Heart left ventricle (tissue), 13 donors: ENCODE measurements around the gene BCKDHA.

ENCODE experiments used
- POLR2A ChIP-seq, 2 donors: fragments of 450-650 bp; IDR thresholded peaks; one replicate each; pipeline ENCODE4 v1.6.1; 2017; ENCODE audit warnings: antibody characterized with exemption in 2 of 2, mild to moderate bottlenecking in 2 of 2, moderate library complexity in 2 of 2
- TF ChIP-seq, protein P1 (sequence below), 12 donors: fragments of 200-600 bp; sonication (generic) in 4 of 12; IDR thresholded peaks; one replicate each; pipeline versions ENCODE4 v1.5.0 to v1.8.0; 2018 to 2022; ENCODE audit warnings: antibody characterized with exemption in 12 of 12, mild to moderate bottlenecking in 5 of 12
- donor health status: ischemic (EF 13 %, LVEDD 7.1; RV severe dilation, severe dysfunction).
- donor health status: DM: no; HTN: yes; CAD: no.
- donor health status: DM: no; HTN: no; CAD: no.
- donor health status: ischemic (EF 25% LVEDD 6.9; RV normal size, moderate dysfunction).
- donor health status: ischemic (EF 25% LVEDD 5.7; RV mildly dilated, moderate dysfunction).
- donor health status: ischemic (EF 35%, LVEDD 5.7; RV mildly dilated, moderate dysfunction).
- donor health status: nonischemic (EF 11% LVEDD 7.7; RV severe dilation, severe dysfunction).
- donor health status: DM: yes; HTN: yes; CAD: no.
- donor health status: PGD.
- donor health status: ischemic (EF 29% LVEDD 5.4; RV normal size, mild dysfunction).
- donor health status: nonischemic (EF 23%, LVEDD 6.1; RV moderate dilation, normal function).

DNA sequence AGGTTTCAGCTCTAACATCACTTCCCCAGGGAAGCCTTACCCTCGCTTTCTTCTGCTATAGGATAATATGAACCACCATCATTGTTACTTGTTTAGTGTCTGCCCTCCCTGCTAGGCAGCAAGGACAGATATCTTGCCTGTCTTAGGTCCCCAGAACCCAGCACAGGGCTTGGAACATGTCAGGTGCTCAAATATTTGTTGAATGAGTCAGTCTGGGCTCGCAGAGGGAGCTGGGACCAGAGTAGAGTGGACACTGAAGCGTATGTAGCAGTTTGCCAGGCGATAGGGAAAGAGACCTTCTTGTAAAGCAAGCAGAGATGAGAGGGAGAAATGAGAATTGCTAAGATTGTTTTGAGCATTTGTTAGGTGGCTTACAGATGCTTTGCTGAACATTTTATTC lies 11.7 kb downstream of the BCKDHA start:
- TF ChIP-seq, protein P1, sequence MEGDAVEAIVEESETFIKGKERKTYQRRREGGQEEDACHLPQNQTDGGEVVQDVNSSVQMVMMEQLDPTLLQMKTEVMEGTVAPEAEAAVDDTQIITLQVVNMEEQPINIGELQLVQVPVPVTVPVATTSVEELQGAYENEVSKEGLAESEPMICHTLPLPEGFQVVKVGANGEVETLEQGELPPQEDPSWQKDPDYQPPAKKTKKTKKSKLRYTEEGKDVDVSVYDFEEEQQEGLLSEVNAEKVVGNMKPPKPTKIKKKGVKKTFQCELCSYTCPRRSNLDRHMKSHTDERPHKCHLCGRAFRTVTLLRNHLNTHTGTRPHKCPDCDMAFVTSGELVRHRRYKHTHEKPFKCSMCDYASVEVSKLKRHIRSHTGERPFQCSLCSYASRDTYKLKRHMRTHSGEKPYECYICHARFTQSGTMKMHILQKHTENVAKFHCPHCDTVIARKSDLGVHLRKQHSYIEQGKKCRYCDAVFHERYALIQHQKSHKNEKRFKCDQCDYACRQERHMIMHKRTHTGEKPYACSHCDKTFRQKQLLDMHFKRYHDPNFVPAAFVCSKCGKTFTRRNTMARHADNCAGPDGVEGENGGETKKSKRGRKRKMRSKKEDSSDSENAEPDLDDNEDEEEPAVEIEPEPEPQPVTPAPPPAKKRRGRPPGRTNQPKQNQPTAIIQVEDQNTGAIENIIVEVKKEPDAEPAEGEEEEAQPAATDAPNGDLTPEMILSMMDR (IDR thresholded peaks at IDR 0.05): no peak
- no peak for TF ChIP-seq POLR2A (IDR thresholded peaks at IDR 0.05)
